SH-SY5Y (cell line): ENCODE results near the gene POLDIP2.

ENCODE experiments used
- GATA2 ChIP-seq: IDR thresholded peaks from 2 replicates; pipeline ENCODE4 v1.6.1; 2011; ENCODE audit warnings: mild to moderate bottlenecking, low read depth, low read length
- GATA3 ChIP-seq: IDR thresholded peaks from 2 replicates; pipeline ENCODE4 v1.6.1; 2011; ENCODE audit warnings: low read depth, mild to moderate bottlenecking, low read length, moderate library complexity

DNA sequence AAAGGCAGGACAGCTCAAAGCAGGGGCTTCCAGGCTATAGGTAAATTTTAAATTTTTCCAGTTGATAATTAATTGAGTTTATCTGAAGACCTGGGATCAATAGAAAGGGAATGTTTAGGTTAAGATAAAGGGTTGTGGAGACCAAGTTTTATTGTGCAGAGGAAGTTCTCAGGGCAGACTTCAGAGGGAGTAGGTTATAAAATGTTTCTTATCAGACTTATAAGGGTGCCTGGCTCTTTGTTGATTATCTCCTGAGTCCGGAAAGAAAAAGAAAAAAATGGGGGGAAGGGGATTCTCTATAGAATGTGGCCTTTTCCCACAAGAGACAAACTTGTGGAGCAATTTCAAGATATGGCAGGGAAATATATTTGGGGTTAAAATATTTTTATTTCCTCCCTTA, 32.8 kb upstream of the POLDIP2 start:
- TF ChIP-seq GATA2 (no peak), GATA3 (no peak)
